HL-60 (cell line): Measurements from ENCODE around the gene ADGRL2.

Experiments
- POLR2AphosphoS5 ChIP-seq: IDR thresholded peaks from 2 replicates; pipeline ENCODE4 v1.6.1; 2012; ENCODE audit warnings: low read depth
- TF ChIP-seq, protein P1 (sequence below): IDR thresholded peaks from one replicate; pipeline ENCODE4 v1.5.1; 2011; ENCODE audit warnings: low read length, control low read depth, inconsistent platforms; ENCODE audit not compliant: insufficient read depth

DNA sequence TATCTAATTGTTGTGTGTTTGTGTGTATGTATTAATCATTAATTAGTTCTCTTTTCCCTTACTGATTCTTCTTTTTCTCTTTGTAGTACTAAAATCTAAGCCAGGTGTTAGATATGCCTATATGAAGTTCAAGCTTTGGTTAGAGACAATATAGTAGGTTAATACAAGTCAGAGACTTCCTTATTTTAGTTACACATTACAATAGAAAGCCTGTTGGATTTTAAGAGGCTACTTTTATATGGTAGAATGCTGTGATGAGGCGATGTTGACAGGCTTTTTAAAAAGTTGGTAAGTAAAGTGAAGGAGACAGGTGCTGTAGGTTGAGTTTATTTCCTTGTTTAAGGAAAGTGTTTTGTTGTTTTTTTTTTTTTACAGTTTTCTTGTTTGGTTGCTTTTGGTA, 45.9 kb downstream of the ADGRL2 start:
- TF ChIP-seq, protein P1, sequence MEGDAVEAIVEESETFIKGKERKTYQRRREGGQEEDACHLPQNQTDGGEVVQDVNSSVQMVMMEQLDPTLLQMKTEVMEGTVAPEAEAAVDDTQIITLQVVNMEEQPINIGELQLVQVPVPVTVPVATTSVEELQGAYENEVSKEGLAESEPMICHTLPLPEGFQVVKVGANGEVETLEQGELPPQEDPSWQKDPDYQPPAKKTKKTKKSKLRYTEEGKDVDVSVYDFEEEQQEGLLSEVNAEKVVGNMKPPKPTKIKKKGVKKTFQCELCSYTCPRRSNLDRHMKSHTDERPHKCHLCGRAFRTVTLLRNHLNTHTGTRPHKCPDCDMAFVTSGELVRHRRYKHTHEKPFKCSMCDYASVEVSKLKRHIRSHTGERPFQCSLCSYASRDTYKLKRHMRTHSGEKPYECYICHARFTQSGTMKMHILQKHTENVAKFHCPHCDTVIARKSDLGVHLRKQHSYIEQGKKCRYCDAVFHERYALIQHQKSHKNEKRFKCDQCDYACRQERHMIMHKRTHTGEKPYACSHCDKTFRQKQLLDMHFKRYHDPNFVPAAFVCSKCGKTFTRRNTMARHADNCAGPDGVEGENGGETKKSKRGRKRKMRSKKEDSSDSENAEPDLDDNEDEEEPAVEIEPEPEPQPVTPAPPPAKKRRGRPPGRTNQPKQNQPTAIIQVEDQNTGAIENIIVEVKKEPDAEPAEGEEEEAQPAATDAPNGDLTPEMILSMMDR: no peak
- no peak for TF ChIP-seq POLR2AphosphoS5
